ENCODE data around the gene AK1. TPM values are rescaled to one million over a fixed set of nuclear protein-coding genes. Genes with fewer than 3 reads are reported as not detected.

AK1 gene
- total RNA-seq, 2 donors from 2014 or later = 22.2 to 123 TPM

- WGBS = 94% methylated on average over 11 of the region's 11 CpGs
- H3K27ac ChIP-seq = no peak overlapping the region
- DNase-seq (ENCODE audit: low spot score) = no peak
These were observed 16.7 kb downstream of the AK1 start for GRCh38 chr9:127860779-127861178.

GRCh38 chr9:127860260-127860659 lies 17.2 kb downstream of the AK1 start:
- intact Hi-C loops (cut with DNase I) = no loop called here
- Histone ChIP-seq H3K9me3 (no peaks in the 10 kb centered on the region), H3K4me3 (no peak overlapping the region), H3K27ac (no peak overlapping the region), H3K36me3 (no peaks in the 10 kb centered on the region), H3K27me3 (replicated peaks; ENCODE audit: insufficient read depth) (no peaks in the 10 kb centered on the region), H3K4me1 (replicated peaks) (no peaks in the 10 kb centered on the region)
- no peak for TF ChIP-seq POLR2AphosphoS5 (IDR thresholded peaks at IDR 0.05)
- TF ChIP-seq POLR2A (IDR thresholded peaks at IDR 0.05) = no peak
- WGBS = 86% methylated on average over 8 of the region's 8 CpGs
- no peak for DNase-seq (ENCODE audit: low spot score)

More at GRCh38 chr9:127860779-127861178, 16.7 kb downstream of the AK1 start:
- no peak overlapping the region for H3K4me3 ChIP-seq
- H3K36me3 ChIP-seq = no peaks in the 10 kb centered on the region
- no peaks in the 10 kb centered on the region for H3K9me3 ChIP-seq
- intact Hi-C loops (cut with DNase I) = no loop called here
- TF ChIP-seq POLR2A (IDR thresholded peaks at IDR 0.05) (no peak), POLR2AphosphoS5 (IDR thresholded peaks at IDR 0.05) (no peak), CTCF (IDR thresholded peaks at IDR 0.05) (no peak)
- H3K4me1 ChIP-seq (replicated peaks) = no peaks in the 10 kb centered on the region
- H3K27me3 ChIP-seq (replicated peaks; ENCODE audit: insufficient read depth) = no peaks in the 10 kb centered on the region

- 25% methylated on average over 12 of the region's 12 CpGs for WGBS
- no peak for DNase-seq (ENCODE audit: low spot score)
- Histone ChIP-seq H3K4me3 (no peak overlapping the region), H3K27ac (no peak overlapping the region), H3K27me3 (replicated peaks; ENCODE audit: insufficient read depth) (no peaks in the 10 kb centered on the region), H3K36me3 (no peaks in the 10 kb centered on the region), H3K9me3 (no peaks in the 10 kb centered on the region), H3K4me1 (replicated peaks) (no peaks in the 10 kb centered on the region)
- TF ChIP-seq POLR2A (IDR thresholded peaks at IDR 0.05) (no peak), CTCF (IDR thresholded peaks at IDR 0.05) (no peak), POLR2AphosphoS5 (IDR thresholded peaks at IDR 0.05) (no peak)
- intact Hi-C loops (cut with DNase I) = no loop called here
These were observed 19.4 kb downstream of the AK1 start for GRCh38 chr9:127858041-127858512.

GRCh38 chr9:127857278-127857677 lies 20.2 kb downstream of the AK1 start:
- Histone ChIP-seq H3K36me3 (no peaks in the 10 kb centered on the region), H3K27me3 (replicated peaks; ENCODE audit: insufficient read depth) (no peaks in the 10 kb centered on the region), H3K27ac (no peak overlapping the region), H3K4me1 (replicated peaks) (no peaks in the 10 kb centered on the region), H3K9me3 (no peaks in the 10 kb centered on the region), H3K4me3 (no peak overlapping the region)
- no peak for DNase-seq (ENCODE audit: low spot score)
- intact Hi-C loops (cut with DNase I) = no loop called here
- 71% methylated on average over 4 of the region's 4 CpGs for WGBS
- TF ChIP-seq POLR2AphosphoS5 (IDR thresholded peaks at IDR 0.05) (no peak), CTCF (IDR thresholded peaks at IDR 0.05) (no peak), POLR2A (IDR thresholded peaks at IDR 0.05) (no peak)

- Histone ChIP-seq H3K27me3 (replicated peaks; ENCODE audit: insufficient read depth) (no peaks in the 10 kb centered on the region), H3K9me3 (no peaks in the 10 kb centered on the region), H3K27ac (no peak overlapping the region), H3K4me3 (no peak overlapping the region), H3K36me3 (no peaks in the 10 kb centered on the region), H3K4me1 (replicated peaks) (no peaks in the 10 kb centered on the region)
- intact Hi-C loops (cut with DNase I) = no loop called here
- no peak for TF ChIP-seq CTCF (IDR thresholded peaks at IDR 0.05)
- no peak for TF ChIP-seq POLR2AphosphoS5 (IDR thresholded peaks at IDR 0.05)
- no peak for TF ChIP-seq POLR2A (IDR thresholded peaks at IDR 0.05)
- 96% methylated on average over 7 of the region's 8 CpGs for WGBS
- DNase-seq (ENCODE audit: low spot score) = no peak
These were observed 20.8 kb downstream of the AK1 start for GRCh38 chr9:127856729-127857116.
